Activated B cell treated with CpG ODN at 0.5 μM for 24 hours (primary cell): Measurements from ENCODE around the gene STK40. TPM values are rescaled to one million over a fixed set of nuclear protein-coding genes. Genes with fewer than 3 reads are reported as not detected.

Source experiments
- ATAC-seq: fragments of 200-7000 bp; cut with Tn5 transposase; one replicate; pipeline ENCODE4 v1.10.0; 2021; ENCODE audit warnings: low read depth, mild to moderate bottlenecking, moderate library complexity
- CTCF ChIA-PET: fragments of 350-600 bp; sonication (Branson Sonifier 250); formaldehyde crosslinking; loops from one replicate; lab custom pipeline; 2021; ENCODE audit warnings: antibody characterized with exemption; lab: Charles Lee
- POLR2A ChIA-PET: fragments of 350-600 bp; sonication (Branson Sonifier 250); formaldehyde crosslinking; loops from one replicate; lab custom pipeline; 2021; ENCODE audit warnings: antibody characterized with exemption; lab: Charles Lee
- DNase-seq: peaks from one replicate; pipeline ENCODE4 v3.0.0; 2022
- H3K27ac Mint-ChIP-seq: one replicate; pipeline ENCODE4 v1.8.0; 2020; ENCODE audit warnings: mixed read lengths
- H3K27me3 Mint-ChIP-seq: one replicate; pipeline ENCODE4 v1.8.0; 2021; ENCODE audit warnings: mixed read lengths
- H3K36me3 Mint-ChIP-seq: one replicate; pipeline ENCODE4 v1.8.0; 2021; ENCODE audit warnings: low read depth, mixed read lengths
- H3K4me1 Mint-ChIP-seq: one replicate; pipeline ENCODE4 v1.8.0; 2021; ENCODE audit warnings: mixed read lengths
- H3K4me3 Mint-ChIP-seq: one replicate; pipeline ENCODE4 v1.8.0; 2020; ENCODE audit warnings: mild to moderate bottlenecking, mixed read lengths
- H3K9me3 Mint-ChIP-seq: one replicate; pipeline ENCODE4 v1.8.0; 2020; ENCODE audit warnings: mixed read lengths
- intact Hi-C: fragments of 100-400 bp; cut with micrococcal nuclease; formaldehyde crosslinking; loops from one replicate; pipeline ENCODE4 v1.15.1; 2024
- total RNA-seq: library from RNA; stranded (reverse); gene quantifications from 2 replicates; pipeline ENCODE4 v1.2.3, GENCODE V29; 2022
- TF ChIP-seq, protein P1 (sequence below): fragments of 200-600 bp; IDR thresholded peaks from one replicate; pipeline ENCODE4 v1.8.0; 2022; ENCODE audit warnings: antibody characterized with exemption, mild to moderate bottlenecking

The STK40 gene
- total RNA-seq, 1 donor from 2014 or later, result 63.7 TPM

DNA sequence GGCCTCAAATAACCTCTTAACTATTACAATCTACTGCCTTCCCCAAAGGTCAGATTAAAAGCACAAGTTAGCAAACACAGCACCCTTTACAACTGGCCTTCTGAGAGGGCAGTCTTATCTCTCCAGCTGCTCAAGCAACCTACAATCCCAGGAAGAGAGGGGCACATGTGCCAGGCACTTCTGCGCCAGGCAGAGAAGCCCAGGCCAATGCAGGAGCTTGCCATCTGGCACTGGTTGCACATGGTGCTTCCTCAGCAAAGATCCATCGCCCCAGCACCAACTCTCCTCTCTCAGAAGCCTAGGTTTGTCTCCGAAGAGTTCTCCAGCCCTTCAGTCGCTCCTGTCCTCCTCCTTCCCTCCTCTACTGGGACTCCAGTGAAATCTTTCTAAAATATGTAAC, 2.5 kb downstream of the STK40 start:
- Mint-ChIP-seq H3K4me3 (peak overlapping the region; percentile 91), H3K27ac (peak overlapping the region; percentile 61)
- intact Hi-C loops, result no loop called here

DNA sequence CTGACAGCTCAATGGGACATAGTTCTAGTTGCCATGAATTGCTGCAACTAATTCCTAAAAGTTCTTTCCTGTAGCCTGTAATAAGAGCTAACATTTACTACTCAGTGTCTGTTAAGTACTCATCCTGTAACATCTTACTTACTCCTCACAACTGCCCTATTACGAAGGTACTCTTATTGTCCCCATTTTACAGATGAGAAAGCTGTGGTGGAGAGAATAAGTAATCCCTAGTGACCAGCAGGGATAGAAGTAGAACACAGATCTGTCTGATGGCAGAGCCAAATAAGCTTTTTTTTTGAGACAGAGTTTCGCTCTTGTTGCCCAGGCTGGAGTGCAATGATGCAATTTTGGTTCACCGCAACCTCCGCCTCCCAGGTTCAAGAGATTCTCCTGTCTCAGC, 3.1 kb downstream of the STK40 start:
- Mint-ChIP-seq H3K9me3 (no peaks in the 10 kb centered on the region), H3K27ac (peak overlapping the region; percentile 30), H3K4me1 (peaks cover 83% of the 10 kb centered on the region), H3K36me3 (peaks cover 40% of the 10 kb centered on the region), H3K27me3 (no peaks in the 10 kb centered on the region), H3K4me3 (no peak overlapping the region)
- POLR2A ChIA-PET, result no interaction called here
- intact Hi-C loops, result no loop called here
- CTCF ChIA-PET, result interaction anchor here (1.0 to 1.3 kb wide), 2 partner anchors 16 to 38 kb away, joined by 3 to 4 read pairs; no protein-coding TSS in a partner anchor
- DNase-seq, result no peak
- ATAC-seq, result no peak
- TF ChIP-seq, protein P1, sequence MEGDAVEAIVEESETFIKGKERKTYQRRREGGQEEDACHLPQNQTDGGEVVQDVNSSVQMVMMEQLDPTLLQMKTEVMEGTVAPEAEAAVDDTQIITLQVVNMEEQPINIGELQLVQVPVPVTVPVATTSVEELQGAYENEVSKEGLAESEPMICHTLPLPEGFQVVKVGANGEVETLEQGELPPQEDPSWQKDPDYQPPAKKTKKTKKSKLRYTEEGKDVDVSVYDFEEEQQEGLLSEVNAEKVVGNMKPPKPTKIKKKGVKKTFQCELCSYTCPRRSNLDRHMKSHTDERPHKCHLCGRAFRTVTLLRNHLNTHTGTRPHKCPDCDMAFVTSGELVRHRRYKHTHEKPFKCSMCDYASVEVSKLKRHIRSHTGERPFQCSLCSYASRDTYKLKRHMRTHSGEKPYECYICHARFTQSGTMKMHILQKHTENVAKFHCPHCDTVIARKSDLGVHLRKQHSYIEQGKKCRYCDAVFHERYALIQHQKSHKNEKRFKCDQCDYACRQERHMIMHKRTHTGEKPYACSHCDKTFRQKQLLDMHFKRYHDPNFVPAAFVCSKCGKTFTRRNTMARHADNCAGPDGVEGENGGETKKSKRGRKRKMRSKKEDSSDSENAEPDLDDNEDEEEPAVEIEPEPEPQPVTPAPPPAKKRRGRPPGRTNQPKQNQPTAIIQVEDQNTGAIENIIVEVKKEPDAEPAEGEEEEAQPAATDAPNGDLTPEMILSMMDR, result no peak

More for the DNA sequence above, 2.5 kb downstream of the STK40 start:
- Mint-ChIP-seq H3K9me3 (no peaks in the 10 kb centered on the region), H3K36me3 (peaks cover 40% of the 10 kb centered on the region), H3K4me1 (peaks cover 83% of the 10 kb centered on the region), H3K27me3 (no peaks in the 10 kb centered on the region)
- ATAC-seq, result no peak
- no peak for DNase-seq
- TF ChIP-seq, protein P1, result no peak
- POLR2A ChIA-PET, result interaction anchor here (1.0 to 2.2 kb wide), 2 partner anchors 14 to 233 kb away, joined by 3 to 5 read pairs; no protein-coding TSS in a partner anchor
- CTCF ChIA-PET, result interaction anchor here (1.3 kb wide), 1 partner anchor 16 kb away, joined by 3 read pairs; no protein-coding TSS in a partner anchor

DNA sequence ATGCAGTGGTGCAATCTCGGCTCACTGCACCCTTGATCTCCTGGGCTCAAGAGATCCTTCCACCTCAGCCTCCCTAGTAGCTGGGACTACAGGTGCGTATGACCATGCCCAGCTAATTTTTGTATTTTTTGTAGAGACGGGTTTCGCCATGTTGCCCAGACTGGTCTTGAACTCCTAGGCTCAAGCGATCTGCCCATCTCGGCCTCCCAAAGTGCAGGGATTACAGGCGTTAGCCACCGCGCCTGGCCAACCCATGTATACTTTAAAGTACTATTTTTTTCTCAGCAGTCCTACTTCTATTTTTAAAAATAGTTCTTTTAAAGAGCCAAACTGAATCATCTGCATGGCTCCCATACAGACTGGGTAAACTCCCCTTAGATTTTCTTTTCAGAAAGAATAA, 3.5 kb downstream of the STK40 start:
- Mint-ChIP-seq H3K9me3 (no peaks in the 10 kb centered on the region), H3K4me3 (no peak overlapping the region), H3K4me1 (peaks cover 81% of the 10 kb centered on the region), H3K36me3 (peaks cover 43% of the 10 kb centered on the region), H3K27ac (peak overlapping the region; percentile 30), H3K27me3 (no peaks in the 10 kb centered on the region)
- intact Hi-C loops, result no loop called here
- ATAC-seq, result no peak
- no peak for DNase-seq
- ChIA-PET POLR2A (interaction anchor here (1.0 kb wide), 1 partner anchor 15 kb away, joined by 3 read pairs; the partner anchor contains the start of gene LSM10), CTCF (interaction anchor here (1.0 to 1.3 kb wide), 2 partner anchors 15 to 38 kb away, joined by 3 to 4 read pairs; no protein-coding TSS in a partner anchor)
- TF ChIP-seq, protein P1, result no peak

GRCh38 chr1:36381405-36381804, 4.3 kb downstream of the STK40 start:
- POLR2A ChIA-PET, result interaction anchor here (1.0 kb wide), 1 partner anchor 16 kb away, joined by 3 read pairs; the partner anchor contains the start of gene LSM10
- TF ChIP-seq, protein P1, result no peak
- Mint-ChIP-seq H3K27me3 (no peaks in the 10 kb centered on the region), H3K36me3 (peaks cover 43% of the 10 kb centered on the region), H3K4me1 (peaks cover 77% of the 10 kb centered on the region), H3K4me3 (no peak overlapping the region), H3K27ac (peak overlapping the region; percentile 36), H3K9me3 (no peaks in the 10 kb centered on the region)
- no peak for DNase-seq
- intact Hi-C loops, result no loop called here
- no peak for ATAC-seq
- CTCF ChIA-PET, result interaction anchor here (1.1 kb wide), 1 partner anchor 96 kb away, joined by 3 read pairs; no protein-coding TSS in a partner anchor

DNA sequence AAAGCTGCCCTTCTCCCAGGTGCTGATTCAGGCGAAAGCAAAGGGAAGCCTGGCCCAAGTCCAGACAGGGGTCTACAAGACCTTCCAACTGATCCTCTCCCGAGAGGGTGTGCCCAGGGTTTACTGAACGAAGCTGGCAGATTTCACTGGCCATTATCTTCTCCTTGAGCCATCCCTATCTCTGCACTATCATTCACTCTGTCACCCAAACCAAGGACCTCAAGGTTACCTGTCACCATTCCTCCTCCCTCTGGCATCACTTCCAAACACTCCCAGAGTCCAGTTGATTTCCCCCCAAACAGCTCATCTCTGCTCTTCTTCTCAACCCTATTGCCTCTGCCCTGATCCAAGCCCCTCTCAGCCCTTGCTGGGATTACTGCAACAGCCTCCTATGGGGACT, 4.9 kb downstream of the STK40 start:
- DNase-seq, result no peak
- TF ChIP-seq, protein P1, result no peak
- no peak for ATAC-seq
- Mint-ChIP-seq H3K27ac (peak overlapping the region; percentile 36), H3K36me3 (peaks cover 42% of the 10 kb centered on the region), H3K9me3 (no peaks in the 10 kb centered on the region), H3K4me1 (peaks cover 78% of the 10 kb centered on the region), H3K4me3 (no peak overlapping the region), H3K27me3 (no peaks in the 10 kb centered on the region)
- ChIA-PET POLR2A (no interaction called here), CTCF (interaction anchor here (1.1 kb wide), 1 partner anchor 95 kb away, joined by 3 read pairs; no protein-coding TSS in a partner anchor)
- intact Hi-C loops, result no loop called here
